KMS-11 (cell line): ENCODE data around the gene CCDC28B.

Experiments
- H2AFZ ChIP-seq: fragments of 200-600 bp; sonication (generic); 2 replicates; pipeline ENCODE4 v1.6.1; 2016; ENCODE audit warnings: antibody characterized with exemption, mixed run types, low read depth
- H3K27ac ChIP-seq: fragments of 200-600 bp; sonication (generic); 2 replicates; pipeline ENCODE4 v1.6.1; 2016; ENCODE audit warnings: mild to moderate bottlenecking, mixed run types
- H3K27me3 ChIP-seq: fragments of 200-600 bp; sonication (generic); 2 replicates; pipeline ENCODE4 v1.6.1; 2017; ENCODE audit warnings: mild to moderate bottlenecking, low read depth, mixed run types, moderate library complexity; ENCODE audit not compliant: insufficient read depth
- H3K36me3 ChIP-seq: fragments of 200-600 bp; sonication (generic); 2 replicates; pipeline ENCODE4 v1.6.1; 2017; ENCODE audit warnings: mild to moderate bottlenecking, mixed run types; ENCODE audit not compliant: insufficient read depth
- H3K4me1 ChIP-seq: fragments of 200-600 bp; sonication (generic); 2 replicates; pipeline ENCODE4 v1.6.1; 2016; ENCODE audit warnings: mild to moderate bottlenecking, low read depth, mixed run types; ENCODE audit not compliant: poor library complexity, severe bottlenecking
- H3K4me2 ChIP-seq: fragments of 200-600 bp; sonication (generic); 2 replicates; pipeline ENCODE4 v1.7.0; 2016; ENCODE audit warnings: mild to moderate bottlenecking, mixed run types
- H3K4me3 ChIP-seq: fragments of 200-600 bp; sonication (generic); IDR thresholded peaks from 2 replicates; pipeline ENCODE4 v1.6.1; 2017; ENCODE audit warnings: low read depth, low read length, mixed read lengths; ENCODE audit not compliant: insufficient read depth
- H3K79me2 ChIP-seq: fragments of 200-600 bp; sonication (generic); 2 replicates; pipeline ENCODE4 v1.6.1; 2016; ENCODE audit warnings: low read depth, mixed run types; ENCODE audit not compliant: insufficient read depth
- H3K9ac ChIP-seq: fragments of 200-600 bp; sonication (generic); 2 replicates; pipeline ENCODE4 v1.6.1; 2016; ENCODE audit warnings: mild to moderate bottlenecking, mixed run types
- H4K20me1 ChIP-seq: fragments of 200-600 bp; sonication (generic); 2 replicates; pipeline ENCODE4 v1.6.1; 2016; ENCODE audit warnings: mild to moderate bottlenecking, mixed run types; ENCODE audit not compliant: insufficient read depth
- TF ChIP-seq, protein P1 (sequence below): fragments of 200-600 bp; sonication (generic); conservative IDR thresholded peaks from 2 replicates; pipeline ENCODE4 v1.6.1; 2017; ENCODE audit warnings: low read depth, mild to moderate bottlenecking, antibody characterized with exemption, low read length, moderate library complexity, mixed read lengths

CCDC28B gene

DNA sequence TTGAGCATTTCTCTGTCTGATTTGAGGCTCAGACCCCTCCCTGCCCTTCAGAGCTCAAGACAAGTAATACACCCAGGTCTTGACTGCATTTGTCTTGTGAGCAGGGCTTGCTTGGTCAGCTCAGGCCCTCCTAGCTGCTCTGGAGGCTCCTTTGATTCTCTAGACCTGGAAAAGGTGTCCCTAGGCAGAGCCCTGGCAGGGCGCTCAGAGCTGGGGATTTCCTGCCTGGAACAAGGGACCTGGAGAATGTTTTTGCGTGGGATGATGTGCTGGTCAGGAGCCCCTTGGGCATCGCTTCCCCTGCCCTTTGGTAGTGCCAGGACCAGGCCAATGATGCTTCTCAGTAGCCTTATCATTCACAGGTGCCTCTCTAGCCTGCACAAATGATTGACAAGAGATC lies 4.9 kb upstream of the CCDC28B start:
- H3K27ac ChIP-seq, result no peak overlapping the region
- H3K9ac ChIP-seq, result no peak overlapping the region
- TF ChIP-seq, protein P1, sequence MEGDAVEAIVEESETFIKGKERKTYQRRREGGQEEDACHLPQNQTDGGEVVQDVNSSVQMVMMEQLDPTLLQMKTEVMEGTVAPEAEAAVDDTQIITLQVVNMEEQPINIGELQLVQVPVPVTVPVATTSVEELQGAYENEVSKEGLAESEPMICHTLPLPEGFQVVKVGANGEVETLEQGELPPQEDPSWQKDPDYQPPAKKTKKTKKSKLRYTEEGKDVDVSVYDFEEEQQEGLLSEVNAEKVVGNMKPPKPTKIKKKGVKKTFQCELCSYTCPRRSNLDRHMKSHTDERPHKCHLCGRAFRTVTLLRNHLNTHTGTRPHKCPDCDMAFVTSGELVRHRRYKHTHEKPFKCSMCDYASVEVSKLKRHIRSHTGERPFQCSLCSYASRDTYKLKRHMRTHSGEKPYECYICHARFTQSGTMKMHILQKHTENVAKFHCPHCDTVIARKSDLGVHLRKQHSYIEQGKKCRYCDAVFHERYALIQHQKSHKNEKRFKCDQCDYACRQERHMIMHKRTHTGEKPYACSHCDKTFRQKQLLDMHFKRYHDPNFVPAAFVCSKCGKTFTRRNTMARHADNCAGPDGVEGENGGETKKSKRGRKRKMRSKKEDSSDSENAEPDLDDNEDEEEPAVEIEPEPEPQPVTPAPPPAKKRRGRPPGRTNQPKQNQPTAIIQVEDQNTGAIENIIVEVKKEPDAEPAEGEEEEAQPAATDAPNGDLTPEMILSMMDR, result no peak
- H3K27me3 ChIP-seq, result no peaks in the 10 kb centered on the region
- no peak overlapping the region for H3K4me3 ChIP-seq
- no peaks in the 10 kb centered on the region for H4K20me1 ChIP-seq
- peak overlapping the region; percentile 60 for H3K4me2 ChIP-seq
- H3K36me3 ChIP-seq, result peaks cover 15% of the 10 kb centered on the region; the same call in 1 of the 2 replicates
- H2AFZ ChIP-seq, result no peak overlapping the region
- peaks cover 75% of the 10 kb centered on the region for H3K4me1 ChIP-seq
- no peaks in the 10 kb centered on the region for H3K79me2 ChIP-seq

DNA sequence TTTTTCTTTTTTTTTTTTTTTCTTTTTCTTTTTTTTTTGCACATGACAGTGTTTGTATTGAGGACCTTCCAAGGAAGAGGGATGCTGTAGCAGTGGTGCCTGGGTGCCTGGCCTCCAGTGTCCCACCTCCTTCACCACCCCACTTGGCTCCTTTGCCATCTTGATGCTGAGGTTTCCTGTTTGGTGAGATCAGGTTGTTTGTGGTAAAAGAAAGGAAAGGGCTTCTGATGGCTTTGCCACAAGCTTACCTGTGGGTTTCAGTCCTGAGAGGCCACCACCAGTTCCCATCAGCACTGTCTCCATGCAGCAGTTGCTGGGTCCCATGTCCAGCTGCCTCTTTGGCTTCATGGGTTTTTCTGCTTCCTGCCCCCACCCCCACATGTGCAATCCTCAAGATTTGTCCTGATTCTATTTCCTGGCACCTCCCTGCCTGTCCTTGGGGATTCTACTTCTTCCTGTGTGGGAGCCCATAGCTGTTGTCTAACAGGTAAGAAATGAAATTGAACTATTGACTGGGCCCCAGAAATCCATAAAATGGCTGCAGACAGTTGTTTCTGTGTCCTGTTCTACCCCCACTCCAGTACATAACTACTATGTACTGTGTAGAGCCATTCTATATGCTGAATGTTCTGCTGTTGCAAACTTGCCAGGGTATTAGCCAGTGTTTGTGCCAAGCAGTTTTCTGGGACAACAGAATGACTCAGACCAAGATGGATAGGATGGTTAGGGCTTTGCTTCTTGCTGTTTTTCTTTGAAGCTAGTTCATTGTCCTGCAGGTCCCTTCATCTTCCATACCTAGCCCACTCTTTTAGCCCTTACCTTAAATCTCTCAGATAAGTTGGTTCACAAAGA lies 4.2 kb upstream of the CCDC28B start:
- H3K36me3 ChIP-seq, result peaks cover 11% of the 10 kb centered on the region; the same call in 1 of the 2 replicates
- H3K4me2 ChIP-seq, result peak overlapping the region; percentile 60; the same call in 1 of the 2 replicates

DNA sequence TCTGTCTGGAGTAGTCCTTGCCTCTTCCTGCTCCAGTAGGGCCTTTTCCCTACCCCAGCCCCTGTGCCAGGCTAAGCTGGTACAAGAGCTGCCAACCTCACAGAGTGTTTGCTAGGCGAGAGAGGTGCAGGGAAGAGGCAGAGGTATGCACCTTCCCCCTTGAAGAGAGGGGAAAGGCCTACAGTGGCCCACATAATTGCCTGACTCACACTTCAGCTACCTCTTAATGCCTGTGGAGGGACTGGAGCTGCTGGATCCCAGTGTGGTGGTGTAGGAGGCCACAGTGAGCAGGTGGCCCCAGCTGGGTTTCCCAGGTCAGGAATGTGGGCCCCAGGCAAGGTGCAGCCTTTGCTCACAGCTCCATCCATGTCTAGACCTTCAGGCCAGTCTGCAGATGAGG lies 3.3 kb upstream of the CCDC28B start:
- no peaks in the 10 kb centered on the region for H4K20me1 ChIP-seq
- no peaks in the 10 kb centered on the region for H3K79me2 ChIP-seq
- TF ChIP-seq, protein P1, result no peak
- no peak overlapping the region for H3K27ac ChIP-seq
- no peaks in the 10 kb centered on the region for H3K27me3 ChIP-seq
- no peak overlapping the region; the same call in 1 of the 2 replicates for H3K4me2 ChIP-seq
- no peak overlapping the region for H3K9ac ChIP-seq
- no peak overlapping the region for H2AFZ ChIP-seq
- H3K36me3 ChIP-seq, result peaks cover 6% of the 10 kb centered on the region; the same call in 1 of the 2 replicates
- peaks cover 87% of the 10 kb centered on the region for H3K4me1 ChIP-seq
- H3K4me3 ChIP-seq, result no peak overlapping the region

More for the DNA sequence above, 4.2 kb upstream of the CCDC28B start:
- no peaks in the 10 kb centered on the region for H4K20me1 ChIP-seq
- H3K79me2 ChIP-seq, result no peaks in the 10 kb centered on the region
- H2AFZ ChIP-seq, result no peak overlapping the region
- no peak overlapping the region for H3K9ac ChIP-seq
- H3K4me1 ChIP-seq, result peaks cover 79% of the 10 kb centered on the region
- no peak overlapping the region for H3K27ac ChIP-seq
- TF ChIP-seq, protein P1, result no peak
- H3K27me3 ChIP-seq, result no peaks in the 10 kb centered on the region
- H3K4me3 ChIP-seq, result no peak overlapping the region

DNA sequence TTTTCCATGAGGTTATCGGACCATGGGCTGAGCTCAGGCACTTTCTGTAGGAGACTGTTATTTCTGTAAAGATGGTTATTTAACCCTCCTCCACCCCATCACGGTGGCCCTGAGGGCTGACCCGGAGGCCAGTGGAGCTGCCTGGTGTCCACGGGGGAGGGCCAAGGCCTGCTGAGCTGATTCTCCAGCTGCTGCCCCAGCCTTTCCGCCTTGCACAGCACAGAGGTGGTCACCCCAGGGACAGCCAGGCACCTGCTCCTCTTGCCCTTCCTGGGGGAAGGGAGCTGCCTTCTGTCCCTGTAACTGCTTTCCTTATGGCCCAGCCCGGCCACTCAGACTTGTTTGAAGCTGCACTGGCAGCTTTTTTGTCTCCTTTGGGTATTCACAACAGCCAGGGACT lies 2.6 kb upstream of the CCDC28B start:
- no peak overlapping the region for H3K27ac ChIP-seq
- H3K36me3 ChIP-seq, result peaks cover 6% of the 10 kb centered on the region; the same call in 1 of the 2 replicates
- H3K9ac ChIP-seq, result no peak overlapping the region
- no peaks in the 10 kb centered on the region for H4K20me1 ChIP-seq
- peaks cover 90% of the 10 kb centered on the region for H3K4me1 ChIP-seq
- no peak overlapping the region; the same call in 1 of the 2 replicates for H3K4me2 ChIP-seq
- H3K4me3 ChIP-seq, result no peak overlapping the region
- TF ChIP-seq, protein P1, result no peak
- H2AFZ ChIP-seq, result no peak overlapping the region
- no peaks in the 10 kb centered on the region for H3K79me2 ChIP-seq
- no peaks in the 10 kb centered on the region for H3K27me3 ChIP-seq
